Measurements from ENCODE around the gene DDB1. TPM values are rescaled to one million over a fixed set of nuclear protein-coding genes. Genes with fewer than 3 reads are reported as not detected.
"Not testable (repeated sequence)": the region's sequence is repeated elsewhere in the genome, so short reads cannot be mapped to it uniquely, and the experiment has no call there.

Gene DDB1
- total and polyA plus RNA-seq, 12 donors: 165 to 885 (median 592) TPM

GRCh38 chr11:61254403-61255025 is 78.4 kb downstream of the DDB1 start:
- no peak overlapping the region for H3K27ac ChIP-seq
- no peaks in the 10 kb centered on the region for H3K4me1 ChIP-seq (replicated peaks in 1 of 2)
- no peak overlapping the region for H3K4me3 ChIP-seq
- 51 to 60% (median 56%) methylated on average over 10 to 12 of the region's 12 CpGs for WGBS, 4 donors
- intact Hi-C loops (cut with DNase I): loop anchor here (5.0 to 10.0 kb wide), 2 partner anchors 130 to 133 kb away; no protein-coding TSS in a partner anchor
- DNase-seq: peak; percentile 62 to 80 (median 71)
- no peaks in the 10 kb centered on the region for H3K36me3 ChIP-seq (replicated peaks in 1 of 2)
- TF ChIP-seq CTCF (IDR thresholded peaks at IDR 0.05) (peak; percentile 75 to 87 (median 83)), POLR2A (IDR thresholded peaks at IDR 0.05) (no peak)
- no peaks in the 10 kb centered on the region for H3K9me3 ChIP-seq (replicated peaks in 1 of 3)
- no peaks in the 10 kb centered on the region for H3K27me3 ChIP-seq

- 43 to 75% (median 60%) methylated on average over 1 of the region's 1 CpG for WGBS, 4 donors
- intact Hi-C loops (cut with DNase I): loop anchor here in 1 of 2 donors (10.0 kb wide), 1 partner anchor 132 kb away; no protein-coding TSS in a partner anchor
- not testable (repeated sequence) for H3K27me3 ChIP-seq
Measured at GRCh38 chr11:61252332-61252731, 80.6 kb downstream of the DDB1 start.

DNA sequence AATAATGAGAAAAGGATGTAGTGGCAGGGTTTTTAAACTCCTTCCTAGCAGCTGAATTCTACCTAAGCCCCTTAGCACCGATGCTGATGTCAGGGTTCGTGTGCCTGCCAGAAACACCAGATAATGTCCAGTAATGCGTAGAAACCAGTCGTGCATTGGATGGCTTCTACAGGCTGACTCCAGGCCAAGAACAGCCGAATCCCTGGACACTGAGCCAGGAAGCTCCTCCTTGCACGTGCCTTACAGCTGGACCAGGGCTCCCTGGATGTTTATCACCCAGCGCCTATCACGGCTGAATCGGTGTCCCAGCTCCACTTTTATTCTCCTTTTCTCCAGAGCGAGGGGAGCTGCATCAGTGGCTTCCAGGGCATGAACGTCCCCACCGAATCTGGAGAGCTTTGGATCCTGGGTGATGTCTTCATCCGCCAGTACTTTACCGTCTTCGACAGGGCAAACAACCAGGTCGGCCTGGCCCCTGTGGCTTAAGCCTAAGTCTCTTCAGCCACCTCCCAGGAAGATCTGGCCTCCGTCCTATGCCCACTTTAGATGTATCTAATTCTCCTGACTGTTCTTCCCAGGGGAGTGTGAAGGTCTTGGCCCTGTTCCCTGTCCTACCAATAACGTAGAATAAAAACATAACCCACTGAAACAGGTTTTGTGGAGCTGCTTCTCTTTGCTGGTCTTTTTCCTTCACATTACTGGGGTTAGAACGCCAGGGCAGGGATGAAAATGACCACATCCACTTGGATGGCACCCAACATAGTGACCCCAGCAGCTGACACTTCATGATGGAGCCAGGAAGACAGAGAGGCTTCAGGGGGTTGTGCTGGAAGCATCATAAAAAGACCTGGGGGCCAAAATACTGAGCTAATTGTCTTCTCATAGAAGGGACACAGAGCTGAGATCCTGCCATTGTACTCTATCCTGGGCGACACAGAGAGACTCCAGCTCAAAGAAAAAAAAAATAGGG is 81.8 kb downstream of the DDB1 start:
- H3K27me3 ChIP-seq; H3K27ac ChIP-seq; H3K4me3 ChIP-seq; DNase-seq; H3K4me1 ChIP-seq (replicated peaks in 1 of 2); H3K36me3 ChIP-seq (replicated peaks in 1 of 2); H3K9me3 ChIP-seq (replicated peaks in 1 of 3): not testable (repeated sequence)
- WGBS, 4 donors: 69 to 76% (median 74%) methylated on average over 19 to 20 of the region's 20 CpGs
- intact Hi-C loops (cut with DNase I): loop anchor here in 1 of 2 donors (10.0 kb wide), 1 partner anchor 134 kb away; no protein-coding TSS in a partner anchor

More at GRCh38 chr11:61252332-61252731, 80.6 kb downstream of the DDB1 start:
- not testable (repeated sequence) for H3K4me3 ChIP-seq; H3K9me3 ChIP-seq (replicated peaks in 1 of 3); DNase-seq; H3K27ac ChIP-seq; H3K36me3 ChIP-seq (replicated peaks in 1 of 2); H3K4me1 ChIP-seq (replicated peaks in 1 of 2)

Other genes with a start within 250 kb of the DDB1 start
- 10 to 100 TPM in 1 of 9 donors, 1 to 10 TPM in 1, under 1 TPM in 7; under 0.01 to 14.4 (median 0.80) TPM for gene CD5, start 230.6 kb downstream of the DDB1 start, total RNA-seq
- under 1 TPM; 0.18 to 0.48 (median 0.20) TPM for gene CD5, start 230.6 kb downstream of the DDB1 start, polyA plus RNA-seq
- gene VPS37C, start 171.7 kb downstream of the DDB1 start, total RNA-seq: 10 to 100 TPM in 8 of 9 donors, 1 to 10 TPM in 1; 8.6 to 27.9 (median 19.6) TPM
- 10 to 100 TPM; 11.9 to 18.2 (median 14.2) TPM for gene VPS37C, start 171.7 kb downstream of the DDB1 start, polyA plus RNA-seq
- gene PGA3, start 129.6 kb downstream of the DDB1 start, total RNA-seq: 1 to 10 TPM in 3 of 9 donors, under 1 TPM in 2, not detected in 4; 0.22 to 2.8 (median 1.4) TPM
- 1 to 10 TPM in 2 of 3 donors, under 1 TPM in 1; 0.11 to 4.1 (median 3.1) TPM for gene PGA3, start 129.6 kb downstream of the DDB1 start, polyA plus RNA-seq
- 1 to 10 TPM in 6 of 9 donors, under 1 TPM in 2, not detected in 1; 0.65 to 6.8 (median 1.2) TPM for gene PGA4, start 110.8 kb downstream of the DDB1 start, total RNA-seq
- gene PGA4, start 110.8 kb downstream of the DDB1 start, polyA plus RNA-seq: 1 to 10 TPM in 1 of 3 donors, under 1 TPM in 1, not detected in 1; 0.42 to 3.1 TPM
- gene PGA5, start 91.9 kb downstream of the DDB1 start, total RNA-seq: 1 to 10 TPM in 1 of 9 donors, under 1 TPM in 5, not detected in 3; 0.28 to 1.1 (median 0.73) TPM
- gene PGA5, start 91.9 kb downstream of the DDB1 start, polyA plus RNA-seq: under 1 TPM in 2 of 3 donors, not detected in 1; 0.32 to 0.71 TPM
- gene VWCE, start 37.8 kb downstream of the DDB1 start, total RNA-seq: 1 to 10 TPM in 7 of 9 donors, under 1 TPM in 2; 0.69 to 4.4 (median 2.3) TPM
- 1 to 10 TPM in 2 of 3 donors, under 1 TPM in 1; 0.55 to 5.8 (median 3.8) TPM for gene VWCE, start 37.8 kb downstream of the DDB1 start, polyA plus RNA-seq
- 100 to 1,000 TPM in 8 of 9 donors, 10 to 100 TPM in 1; 66.9 to 603 (median 255) TPM for gene TKFC, start 123 bp upstream of the DDB1 start, total RNA-seq
- gene TKFC, start 123 bp upstream of the DDB1 start, polyA plus RNA-seq: 100 to 1,000 TPM; 135 to 294 (median 198) TPM
- gene CYB561A3, start 28.8 kb upstream of the DDB1 start, total RNA-seq: 1,000 to 10,000 TPM in 3 of 9 donors, 100 to 1,000 TPM in 5, 10 to 100 TPM in 1; 46.1 to 1,306 (median 775) TPM
- gene CYB561A3, start 28.8 kb upstream of the DDB1 start, polyA plus RNA-seq: 100 to 1,000 TPM; 108 to 299 (median 284) TPM
- 100 to 1,000 TPM in 5 of 9 donors, 10 to 100 TPM in 4; 79.4 to 183 (median 122) TPM for gene TMEM138, start 29.3 kb upstream of the DDB1 start, total RNA-seq
- gene TMEM138, start 29.3 kb upstream of the DDB1 start, polyA plus RNA-seq: 100 to 1,000 TPM; 244 to 276 (median 259) TPM
- gene TMEM216, start 59.5 kb upstream of the DDB1 start, total RNA-seq: 10 to 100 TPM in 8 of 9 donors, 1 to 10 TPM in 1; 7.1 to 28.8 (median 13.6) TPM
- gene TMEM216, start 59.5 kb upstream of the DDB1 start, polyA plus RNA-seq: 10 to 100 TPM; 16.2 to 23.8 (median 21.3) TPM
- 10 to 100 TPM; 24.6 to 77.6 (median 57.1) TPM for gene CPSF7, start 96.9 kb upstream of the DDB1 start, total RNA-seq
- gene CPSF7, start 96.9 kb upstream of the DDB1 start, polyA plus RNA-seq: 10 to 100 TPM; 78.8 to 93.5 (median 79.2) TPM
- 10 to 100 TPM; 28.0 to 69.6 (median 48.7) TPM for gene SDHAF2, start 97.0 kb upstream of the DDB1 start, total RNA-seq
- gene SDHAF2, start 97.0 kb upstream of the DDB1 start, polyA plus RNA-seq: 10 to 100 TPM; 40.0 to 56.8 (median 47.1) TPM
- gene LRRC10B, start 175.6 kb upstream of the DDB1 start, total RNA-seq: 1 to 10 TPM in 3 of 9 donors, under 1 TPM in 3, not detected in 3; 0.06 to 2.2 (median 0.87) TPM
- 1 to 10 TPM in 2 of 3 donors, under 1 TPM in 1; 0.97 to 2.6 (median 1.1) TPM for gene LRRC10B, start 175.6 kb upstream of the DDB1 start, polyA plus RNA-seq
- gene SYT7, start 248.0 kb upstream of the DDB1 start, total RNA-seq: 1 to 10 TPM in 4 of 9 donors, under 1 TPM in 4, not detected in 1; 0.09 to 6.0 (median 1.0) TPM
- gene SYT7, start 248.0 kb upstream of the DDB1 start, polyA plus RNA-seq: 1 to 10 TPM; 1.4 to 6.8 (median 6.5) TPM

Data from adrenal gland (tissue), 12 donors.